CD4-positive, CD25-positive, alpha-beta regulatory T cell (primary cell): ENCODE data around the gene GNS. TPM values are rescaled to one million over a fixed set of nuclear protein-coding genes. Genes with fewer than 3 reads are reported as not detected.

ENCODE experiments used
- ATAC-seq, 2 donors: fragments of 150-1000 bp; cut with Tn5 transposase; one replicate each; pipeline ENCODE4 v1.10.0; 2021; ENCODE audit warnings: low read depth in 2 of 2, moderate number of reproducible peaks in 2 of 2, moderate library complexity in 1 of 2
- DNase-seq, 3 donors: peaks; one replicate each; pipeline versions ENCODE4 v3.0.0 to v3.0.0-alpha.2; 2012 to 2022; ENCODE audit warnings: mixed read lengths in 1 of 3
- H3K27ac ChIP-seq: one replicate; pipeline ENCODE4 v1.7.0; 2013; ENCODE audit warnings: mild to moderate bottlenecking, low read length; ENCODE audit not compliant: insufficient read depth, poor library complexity, severe bottlenecking
- H3K27me3 ChIP-seq: one replicate; pipeline ENCODE4 v1.7.0; 2013; ENCODE audit warnings: low read length; ENCODE audit not compliant: control insufficient read depth, insufficient read depth
- H3K36me3 ChIP-seq: one replicate; pipeline ENCODE4 v1.7.0; 2013; ENCODE audit warnings: mild to moderate bottlenecking, low read length, moderate library complexity; ENCODE audit not compliant: control insufficient read depth, insufficient read depth
- H3K4me1 ChIP-seq: 2 replicates; pipeline ENCODE4 v1.7.0; 2013; ENCODE audit warnings: mild to moderate bottlenecking, low read length; ENCODE audit not compliant: insufficient read depth, control insufficient read depth, poor library complexity, severe bottlenecking
- H3K4me3 ChIP-seq: one replicate; pipeline ENCODE4 v1.7.0; 2013; ENCODE audit warnings: low read depth, mild to moderate bottlenecking, low read length, moderate library complexity
- H3K9me3 ChIP-seq, 2 experiments: 1 replicate in 1 of 2; 2 replicates in 1 of 2; pipeline ENCODE4 v1.7.0; 2013; ENCODE audit warnings: low read length in 2 of 2, mild to moderate bottlenecking in 1 of 2, moderate library complexity in 1 of 2; ENCODE audit not compliant: control insufficient read depth in 2 of 2
- H3K27ac Mint-ChIP-seq, 3 donors: one replicate each; pipeline ENCODE4 v1.8.0; 2020 to 2022; ENCODE audit warnings: mild to moderate bottlenecking in 3 of 3, mixed read lengths in 3 of 3, moderate library complexity in 2 of 3
- H3K27me3 Mint-ChIP-seq: one replicate; pipeline ENCODE4 v1.8.0; 2022; ENCODE audit warnings: mild to moderate bottlenecking, mixed read lengths
- H3K36me3 Mint-ChIP-seq: one replicate; pipeline ENCODE4 v1.8.0; 2020; ENCODE audit warnings: mixed read lengths
- H3K4me1 Mint-ChIP-seq, 4 donors: one replicate each; pipeline ENCODE4 v1.8.0; 2020 to 2022; ENCODE audit warnings: mixed read lengths in 4 of 4, mild to moderate bottlenecking in 1 of 4
- H3K4me3 Mint-ChIP-seq, 4 donors: one replicate each; pipeline ENCODE4 v1.8.0; 2020 to 2022; ENCODE audit warnings: mild to moderate bottlenecking in 4 of 4, mixed read lengths in 4 of 4, moderate library complexity in 3 of 4
- H3K9me3 Mint-ChIP-seq, 7 donors: one replicate each; pipeline ENCODE4 v1.8.0; 2020 to 2022; ENCODE audit warnings: mixed read lengths in 7 of 7, mild to moderate bottlenecking in 3 of 7, moderate library complexity in 2 of 7
- polyA plus RNA-seq, 4 donors: library from polyadenylated mRNA; unstranded; fragments of 300-500 nt; fragmentation: Illumina TruSeq; gene quantifications; one replicate each; pipeline ENCODE4 v1.2.3, GENCODE V29; 2021
- total RNA-seq: library from RNA; stranded (reverse); gene quantifications from one replicate; pipeline ENCODE4 v1.2.3, GENCODE V29; 2022

The GNS gene
- total and polyA plus RNA-seq, 5 donors from 2014 or later: 25.0 to 51.5 (median 41.6) TPM

DNA sequence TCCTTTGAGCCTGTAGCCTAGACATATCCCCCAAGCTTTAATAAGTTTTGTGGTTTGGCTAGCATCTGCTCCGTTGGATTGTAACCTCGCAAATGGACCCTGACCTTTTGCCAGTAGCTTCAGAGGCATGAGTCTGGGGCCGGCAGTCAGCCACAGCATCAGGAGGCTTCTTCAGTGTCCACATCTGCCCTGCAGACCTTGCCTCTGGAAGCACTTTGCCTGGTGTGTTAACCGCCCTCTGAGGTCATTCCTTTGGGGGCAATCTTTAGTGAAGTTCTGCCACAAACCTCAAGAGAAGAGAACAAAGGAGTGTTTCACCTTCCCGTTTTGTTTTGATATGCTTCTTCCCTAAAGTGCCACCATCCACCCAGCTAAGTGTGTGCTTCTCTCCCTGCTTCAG, 71.4 kb downstream of the GNS start:
- H3K36me3 ChIP-seq: peaks cover 51% of the 10 kb centered on the region

DNA sequence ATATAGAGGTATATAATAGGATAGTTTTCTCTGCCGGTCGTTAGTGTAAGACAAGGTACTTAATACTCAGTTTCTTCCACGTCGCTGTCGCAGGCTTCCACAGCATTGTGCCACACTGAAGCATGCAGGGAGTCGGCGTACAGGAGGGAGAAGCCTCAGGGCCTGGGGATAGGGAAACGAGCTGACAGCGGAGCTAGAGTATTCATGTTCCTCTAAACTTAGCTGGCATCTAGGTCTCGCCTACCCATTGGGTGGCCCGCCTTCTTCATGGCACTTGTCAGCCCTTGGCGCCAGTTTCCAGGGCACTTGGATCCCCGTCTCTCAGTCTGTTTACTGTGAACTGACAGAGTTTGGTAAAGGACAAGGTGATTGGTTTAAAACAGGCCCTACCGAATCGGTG, 73.6 kb downstream of the GNS start:
- Mint-ChIP-seq H3K36me3 (peaks cover 57% of the 10 kb centered on the region), H3K27me3 (no peaks in the 10 kb centered on the region), H3K4me3 (peak overlapping the region; percentile 74 to 88 (median 85)), H3K27ac (peak overlapping the region; percentile 97 to 98 (median 98)), H3K4me1 (peaks cover 29 to 96% (median 69%) of the 10 kb centered on the region in 4 donors), H3K9me3 (peaks cover 0 to 5% (median 0%) of the 10 kb centered on the region in 7 donors)
- no peak for ATAC-seq
- DNase-seq: no peak
- Histone ChIP-seq H3K4me3 (peak overlapping the region; percentile 69), H3K36me3 (peaks cover 33% of the 10 kb centered on the region), H3K9me3 (no peaks in the 10 kb centered on the region), H3K27me3 (no peaks in the 10 kb centered on the region), H3K27ac (peak overlapping the region; percentile 92), H3K4me1 (peaks cover 93% of the 10 kb centered on the region)

More for the DNA sequence above, 71.4 kb downstream of the GNS start:
- Mint-ChIP-seq H3K4me1 (peaks cover 26 to 92% (median 68%) of the 10 kb centered on the region in 4 donors), H3K27ac (peak overlapping the region; percentile 92 to 98 (median 97)), H3K4me3 (peak overlapping the region; percentile 48 to 86 (median 78)), H3K9me3 (peaks cover 0 to 5% (median 0%) of the 10 kb centered on the region in 7 donors), H3K27me3 (no peaks in the 10 kb centered on the region), H3K36me3 (peaks cover 57% of the 10 kb centered on the region)
- peak overlapping the region; percentile 65 for H3K27ac ChIP-seq
- no peak for DNase-seq
- peak overlapping the region; percentile 47 for H3K4me3 ChIP-seq
- no peaks in the 10 kb centered on the region for H3K9me3 ChIP-seq
- ATAC-seq: no peak
- peaks cover 91% of the 10 kb centered on the region for H3K4me1 ChIP-seq
- no peaks in the 10 kb centered on the region for H3K27me3 ChIP-seq

DNA sequence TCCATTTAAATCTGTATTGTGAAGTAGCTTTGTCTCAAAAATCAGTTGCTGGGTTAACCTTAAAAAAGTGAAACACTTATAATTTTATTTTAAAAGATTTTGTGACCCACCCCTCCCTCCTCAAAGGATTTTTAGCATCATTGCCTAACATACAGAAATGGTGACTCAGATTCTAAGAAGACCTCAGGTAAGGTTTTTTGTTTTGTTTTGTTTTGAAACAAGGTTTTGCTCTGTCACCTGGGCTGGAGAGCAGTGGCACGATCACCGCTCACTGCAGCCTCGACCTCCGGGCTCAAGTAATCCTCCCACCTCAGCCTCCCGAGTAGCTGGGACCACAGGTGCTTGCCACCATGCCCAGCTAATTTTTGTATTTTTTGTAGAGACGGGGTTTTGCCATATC, 74.2 kb downstream of the GNS start:
- Mint-ChIP-seq H3K36me3 (peaks cover 57% of the 10 kb centered on the region), H3K27me3 (no peaks in the 10 kb centered on the region), H3K27ac (peak overlapping the region; percentile 97 to 98 (median 98)), H3K4me3 (peak overlapping the region; percentile 74 to 88 (median 85)), H3K9me3 (peaks cover 0 to 5% (median 0%) of the 10 kb centered on the region in 7 donors), H3K4me1 (peaks cover 29 to 96% (median 72%) of the 10 kb centered on the region in 4 donors)
- ATAC-seq (peak; percentile 48 to 55), DNase-seq (peak in 1 of 3 donors; percentile 60)
- no peaks in the 10 kb centered on the region for H3K27me3 ChIP-seq
- peaks cover 33% of the 10 kb centered on the region for H3K36me3 ChIP-seq
- H3K4me1 ChIP-seq: peaks cover 96% of the 10 kb centered on the region
- H3K4me3 ChIP-seq: peak overlapping the region; percentile 69
- peak overlapping the region; percentile 92 for H3K27ac ChIP-seq
- H3K9me3 ChIP-seq: no peaks in the 10 kb centered on the region

DNA sequence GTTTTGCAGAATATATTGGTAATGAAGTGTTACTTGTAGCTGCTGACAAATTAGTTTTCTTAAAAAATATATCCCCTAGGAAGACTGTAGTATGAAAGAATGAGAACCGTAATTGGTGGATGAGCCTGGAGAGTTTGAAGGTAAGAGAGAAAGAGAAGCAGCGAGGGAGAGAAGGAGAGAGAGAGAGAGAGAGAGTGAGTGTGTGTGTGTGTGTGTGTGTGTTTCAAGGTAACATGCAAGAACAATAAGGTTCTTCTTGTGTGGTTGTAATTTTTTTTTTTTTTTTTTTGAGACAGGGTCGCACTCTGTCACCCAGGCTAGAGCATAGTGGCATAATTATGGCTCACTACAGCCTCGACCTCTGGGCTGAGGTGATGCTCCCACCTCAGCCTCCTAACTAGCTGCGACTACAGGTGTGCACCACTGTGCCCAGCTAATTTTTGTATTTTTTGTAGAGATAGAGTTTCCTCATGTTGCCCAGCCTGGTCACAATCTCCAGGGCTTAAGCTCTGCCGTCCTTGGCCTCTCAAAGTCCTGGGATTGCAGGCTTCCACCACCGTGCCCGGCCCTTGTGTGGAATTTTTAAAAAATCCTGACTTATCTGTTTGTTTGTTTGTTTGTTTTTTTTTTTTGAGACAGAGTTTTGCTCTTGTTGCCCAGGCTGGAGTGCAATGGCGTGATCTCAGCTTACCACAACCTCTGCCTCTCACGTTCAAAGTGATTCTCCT, 75.2 kb downstream of the GNS start:
- H3K27me3 Mint-ChIP-seq: no peaks in the 10 kb centered on the region
- ATAC-seq: no peak
- peak overlapping the region; percentile 92 for H3K27ac ChIP-seq
- peaks cover 28% of the 10 kb centered on the region for H3K36me3 ChIP-seq
- peaks cover 29 to 98% (median 75%) of the 10 kb centered on the region in 4 donors for H3K4me1 Mint-ChIP-seq
- peak overlapping the region; percentile 74 to 88 (median 85) for H3K4me3 Mint-ChIP-seq
- peaks cover 100% of the 10 kb centered on the region for H3K4me1 ChIP-seq
- DNase-seq: peak in 1 of 3 donors; percentile 33
- H3K36me3 Mint-ChIP-seq: peaks cover 55% of the 10 kb centered on the region
- no peaks in the 10 kb centered on the region for H3K9me3 ChIP-seq
- peak overlapping the region; percentile 97 to 100 (median 98) for H3K27ac Mint-ChIP-seq
- H3K27me3 ChIP-seq: no peaks in the 10 kb centered on the region
- H3K4me3 ChIP-seq: peak overlapping the region; percentile 51
- peaks cover 0 to 5% (median 0%) of the 10 kb centered on the region in 7 donors for H3K9me3 Mint-ChIP-seq

DNA sequence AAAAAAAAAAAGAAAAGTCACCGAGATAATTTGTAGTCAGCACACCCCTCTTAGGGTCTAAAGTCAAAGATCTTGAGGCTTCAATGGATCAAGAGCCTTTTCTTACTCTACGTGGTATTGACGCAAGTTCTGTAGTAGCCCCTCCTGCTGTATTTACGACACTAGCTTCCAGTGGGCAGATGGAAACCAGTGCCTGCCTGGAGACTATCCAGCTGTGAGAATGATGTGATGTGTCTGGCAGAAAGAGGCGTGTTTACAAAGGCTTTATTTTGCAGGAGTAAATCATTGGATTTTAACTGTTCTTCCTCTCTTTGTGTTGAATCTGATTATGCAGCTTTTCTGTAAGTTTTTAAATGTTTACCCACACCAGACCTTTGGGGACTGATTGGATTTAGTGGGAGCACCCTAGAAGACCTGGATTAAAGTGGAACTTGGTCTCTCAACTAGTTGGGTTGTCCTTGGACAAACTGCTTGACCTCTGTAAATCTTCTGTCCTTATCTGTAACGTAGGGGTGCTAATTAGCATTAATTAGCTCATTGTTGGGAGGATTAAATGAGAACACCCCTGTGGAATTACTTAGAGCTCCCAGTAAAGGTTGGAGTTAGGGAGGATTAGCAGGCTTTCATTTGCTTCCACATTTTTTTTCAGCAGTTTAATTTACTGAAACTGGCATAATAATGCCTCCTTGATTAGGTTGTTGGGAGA, 76.5 kb downstream of the GNS start:
- Histone ChIP-seq H3K27ac (peak overlapping the region; percentile 92), H3K4me1 (peaks cover 100% of the 10 kb centered on the region), H3K27me3 (no peaks in the 10 kb centered on the region), H3K9me3 (no peaks in the 10 kb centered on the region), H3K36me3 (peaks cover 17% of the 10 kb centered on the region), H3K4me3 (peak overlapping the region; percentile 51)
- H3K4me1 Mint-ChIP-seq: peaks cover 29 to 98% (median 69%) of the 10 kb centered on the region in 4 donors
- no peak for DNase-seq
- no peaks in the 10 kb centered on the region for H3K27me3 Mint-ChIP-seq
- ATAC-seq: no peak
- H3K27ac Mint-ChIP-seq: peak overlapping the region; percentile 97 to 100 (median 98)
- H3K4me3 Mint-ChIP-seq: peak overlapping the region; percentile 13 to 88 (median 85)
- H3K36me3 Mint-ChIP-seq: peaks cover 43% of the 10 kb centered on the region
- H3K9me3 Mint-ChIP-seq: peaks cover 0 to 2% (median 0%) of the 10 kb centered on the region in 7 donors

DNA sequence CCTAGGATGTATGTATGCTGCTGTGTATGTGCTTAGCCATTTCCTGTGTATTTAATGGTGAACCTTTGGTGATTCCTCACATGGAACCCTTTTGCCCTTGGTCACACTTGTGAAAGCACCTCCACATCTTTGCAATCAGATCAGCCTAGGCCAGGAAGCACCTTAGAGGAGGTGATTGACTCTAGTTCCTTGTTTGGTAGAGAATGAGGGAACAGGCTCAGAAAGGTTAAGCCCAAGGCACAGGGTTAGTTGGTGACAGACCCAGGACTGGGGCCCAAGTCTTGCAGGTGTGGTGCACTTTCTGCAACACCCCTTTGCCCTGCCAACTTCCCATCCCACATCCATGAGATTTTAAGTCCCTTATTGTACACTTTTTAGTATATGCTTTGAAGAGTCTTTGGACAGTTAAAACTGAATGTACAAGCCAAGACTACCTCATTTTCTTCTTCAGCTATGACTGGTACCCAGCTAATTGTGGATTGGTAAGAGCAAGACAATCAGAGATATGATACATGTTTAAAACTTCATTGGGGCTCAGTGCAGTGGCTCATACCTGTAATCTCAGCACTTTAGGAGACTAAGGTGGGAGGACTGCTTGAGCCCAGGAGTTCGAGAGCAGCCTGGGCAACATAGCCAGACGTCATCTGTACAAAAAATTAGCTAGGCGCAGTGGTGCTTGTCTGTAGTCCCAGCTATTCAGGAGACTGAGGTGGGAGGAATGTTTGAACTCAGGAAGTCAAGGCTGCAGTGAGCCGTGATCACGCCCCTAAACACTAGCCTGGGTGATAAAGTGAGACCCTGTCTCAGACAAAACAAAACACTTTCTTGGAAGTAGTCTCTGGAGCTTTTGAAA, 77.8 kb downstream of the GNS start:
- no peaks in the 10 kb centered on the region for H3K9me3 ChIP-seq
- peak overlapping the region; percentile 92 for H3K27ac ChIP-seq
- peaks cover 100% of the 10 kb centered on the region for H3K4me1 ChIP-seq
- H3K27me3 ChIP-seq: no peaks in the 10 kb centered on the region
- no peak for ATAC-seq
- H3K36me3 Mint-ChIP-seq: peaks cover 40% of the 10 kb centered on the region
- H3K36me3 ChIP-seq: peaks cover 10% of the 10 kb centered on the region
- peak overlapping the region; percentile 97 to 100 (median 99) for H3K27ac Mint-ChIP-seq
- no peaks in the 10 kb centered on the region for H3K27me3 Mint-ChIP-seq
- DNase-seq: no peak
- H3K9me3 Mint-ChIP-seq: peaks cover 0 to 2% (median 0%) of the 10 kb centered on the region in 7 donors
- peak overlapping the region; percentile 55 for H3K4me3 ChIP-seq
- peaks cover 36 to 100% (median 71%) of the 10 kb centered on the region in 4 donors for H3K4me1 Mint-ChIP-seq
- H3K4me3 Mint-ChIP-seq: peak overlapping the region; percentile 67 to 91 (median 86)

DNA sequence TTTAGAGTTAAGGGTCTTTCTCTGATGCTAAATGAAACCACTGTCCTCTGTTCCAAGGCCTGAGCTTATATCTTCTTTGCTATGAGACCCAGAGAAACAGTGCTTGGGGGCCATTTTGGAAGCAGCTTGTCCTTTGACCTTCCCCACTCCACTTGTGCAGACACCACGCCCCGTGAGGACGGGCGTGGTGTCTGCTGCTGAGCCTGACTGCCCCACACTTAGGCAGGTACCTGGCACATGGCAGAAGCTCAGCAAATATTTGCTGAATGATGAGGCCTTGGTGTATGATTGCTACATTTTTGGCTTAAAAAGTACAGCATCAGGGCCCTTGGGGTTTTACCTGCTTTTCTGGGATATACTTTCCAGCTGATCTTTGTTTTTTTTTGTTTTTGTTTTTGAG, 79.0 kb downstream of the GNS start:
- Histone ChIP-seq H3K27me3 (no peaks in the 10 kb centered on the region), H3K4me3 (peak overlapping the region; percentile 68), H3K27ac (peak overlapping the region; percentile 92), H3K4me1 (peaks cover 100% of the 10 kb centered on the region), H3K36me3 (peaks cover 2% of the 10 kb centered on the region), H3K9me3 (no peaks in the 10 kb centered on the region)
- H3K36me3 Mint-ChIP-seq: peaks cover 35% of the 10 kb centered on the region
- H3K4me3 Mint-ChIP-seq: peak overlapping the region; percentile 67 to 83 (median 78)
- peak in 1 of 3 donors; percentile 69 for DNase-seq
- peaks cover 0 to 2% (median 0%) of the 10 kb centered on the region in 7 donors for H3K9me3 Mint-ChIP-seq
- ATAC-seq: no peak
- H3K4me1 Mint-ChIP-seq: peaks cover 41 to 100% (median 67%) of the 10 kb centered on the region in 4 donors
- H3K27me3 Mint-ChIP-seq: no peaks in the 10 kb centered on the region
- H3K27ac Mint-ChIP-seq: peak overlapping the region; percentile 97 to 100 (median 99)
